T-helper 9 cell (primary cell): ENCODE measurements around the gene SEC24D.
"Not testable (repeated sequence)": the region's sequence is repeated elsewhere in the genome, so short reads cannot be mapped to it uniquely, and the experiment has no call there.

ENCODE experiments used
- DNase-seq: peaks from one replicate; pipeline ENCODE4 v3.0.0-alpha.2; 2020

Gene SEC24D

DNA sequence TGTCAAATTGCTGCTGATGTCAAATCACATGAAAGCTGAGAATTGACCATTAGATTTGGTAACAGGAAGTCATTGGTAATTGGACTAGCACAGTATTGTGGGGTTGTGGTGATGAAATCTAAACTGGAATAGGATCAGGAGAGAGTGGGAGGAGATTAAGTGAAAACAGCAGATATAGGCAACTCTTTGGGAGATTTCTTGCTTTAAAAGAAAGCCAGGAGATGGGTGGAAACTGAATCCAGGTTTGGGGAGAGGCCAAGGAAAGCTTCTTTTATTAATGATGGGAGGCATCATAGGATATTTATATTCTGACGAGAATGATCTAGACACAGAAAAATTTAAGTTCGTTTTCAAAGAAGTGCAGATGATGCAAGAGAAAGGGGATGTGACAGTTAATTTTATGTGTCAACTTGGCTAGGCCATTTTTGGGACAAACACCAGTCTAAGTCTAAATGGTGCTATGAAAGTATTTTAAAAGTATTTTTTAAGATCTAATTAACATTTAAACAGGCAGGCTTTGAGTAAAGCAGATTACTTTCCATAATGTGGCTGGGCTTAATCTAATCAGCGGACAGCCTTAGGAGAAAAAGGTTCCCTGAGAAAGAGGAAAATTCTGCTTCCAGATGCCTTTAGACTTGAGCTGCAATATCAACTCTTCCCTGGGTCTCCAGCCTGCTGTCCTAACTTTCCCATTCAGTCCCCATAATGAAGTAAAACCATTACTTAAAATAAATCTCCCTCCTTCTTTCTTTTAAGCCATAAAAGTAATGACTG, 24.7 kb downstream of the SEC24D start:
- DNase-seq: no peak

GRCh38 chr4:118807659-118808058, 28.3 kb downstream of the SEC24D start:
- no peak for DNase-seq

DNA sequence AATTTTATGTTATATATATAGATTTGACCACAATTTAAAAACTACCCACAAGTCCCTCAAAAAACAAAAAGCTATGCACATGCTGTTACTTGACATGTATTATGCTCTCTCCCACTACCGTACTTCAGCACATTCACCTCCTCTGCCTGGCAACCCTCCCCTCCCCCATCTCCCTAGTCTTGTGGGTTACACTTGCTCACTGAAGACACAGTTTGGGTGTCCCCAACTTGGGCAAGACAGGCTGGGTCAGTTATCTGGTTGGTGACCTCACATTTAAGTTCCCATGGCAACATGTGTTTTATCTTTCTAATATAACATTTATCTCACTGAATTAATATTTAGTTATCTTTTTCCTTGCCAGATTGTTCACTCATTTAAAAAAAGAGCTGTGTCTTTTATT, 32.7 kb downstream of the SEC24D start:
- DNase-seq: no peak

GRCh38 chr4:118801895-118802575, 33.9 kb downstream of the SEC24D start:
- DNase-seq: no peak

DNA sequence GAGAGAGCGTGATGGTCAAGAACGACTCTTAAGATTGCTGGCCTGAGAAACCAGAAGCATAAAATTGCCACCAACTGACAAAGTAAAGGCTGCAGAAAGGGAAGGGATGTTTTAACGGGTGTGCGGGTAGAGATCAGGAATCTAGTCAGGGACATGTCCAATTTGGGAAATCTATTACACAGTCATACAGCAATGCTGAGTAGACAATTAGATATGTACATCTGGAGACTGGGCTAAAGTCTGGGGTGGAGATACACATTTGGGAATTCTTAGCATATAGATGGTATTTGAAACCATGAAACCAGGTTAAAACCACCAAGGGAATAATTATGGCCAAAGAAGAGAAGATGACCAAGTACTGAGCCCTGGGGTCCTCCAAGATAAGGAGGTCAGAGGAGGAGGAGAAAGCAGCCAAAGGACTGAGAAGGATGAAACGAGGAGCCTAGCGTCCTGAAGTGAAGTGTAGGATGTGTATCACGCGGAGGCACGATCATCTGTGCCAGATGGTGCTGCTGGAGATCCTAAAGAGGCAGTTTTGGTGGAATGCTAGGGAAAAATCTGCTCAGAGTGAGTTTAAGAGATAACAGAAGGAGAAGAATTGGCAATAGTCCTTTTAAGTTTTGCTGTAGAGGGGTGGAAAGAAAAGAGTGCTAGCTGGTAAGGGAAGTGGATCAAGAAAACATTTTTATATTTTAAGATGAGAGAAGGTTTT, 36.5 kb downstream of the SEC24D start:
- no peak for DNase-seq

DNA sequence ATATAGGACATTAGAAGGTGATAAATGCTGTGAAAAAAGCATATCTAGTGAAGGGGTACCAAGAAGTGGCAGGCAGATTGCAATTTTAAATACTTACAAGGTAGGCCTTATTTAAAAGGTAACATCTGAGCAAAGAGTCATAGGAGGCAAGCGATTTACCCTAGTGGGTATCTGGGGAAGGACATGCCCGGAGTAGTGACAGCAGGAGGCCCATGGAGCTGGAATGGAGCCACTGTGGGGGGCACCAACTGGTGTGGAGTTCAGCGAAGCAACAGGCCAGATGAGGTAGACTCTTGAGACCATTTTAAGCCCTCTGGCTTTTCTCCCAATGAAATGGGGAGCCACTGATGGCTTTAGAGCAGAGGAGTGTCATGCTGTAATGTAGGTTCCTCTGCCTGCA, 37.3 kb downstream of the SEC24D start:
- no peak for DNase-seq

DNA sequence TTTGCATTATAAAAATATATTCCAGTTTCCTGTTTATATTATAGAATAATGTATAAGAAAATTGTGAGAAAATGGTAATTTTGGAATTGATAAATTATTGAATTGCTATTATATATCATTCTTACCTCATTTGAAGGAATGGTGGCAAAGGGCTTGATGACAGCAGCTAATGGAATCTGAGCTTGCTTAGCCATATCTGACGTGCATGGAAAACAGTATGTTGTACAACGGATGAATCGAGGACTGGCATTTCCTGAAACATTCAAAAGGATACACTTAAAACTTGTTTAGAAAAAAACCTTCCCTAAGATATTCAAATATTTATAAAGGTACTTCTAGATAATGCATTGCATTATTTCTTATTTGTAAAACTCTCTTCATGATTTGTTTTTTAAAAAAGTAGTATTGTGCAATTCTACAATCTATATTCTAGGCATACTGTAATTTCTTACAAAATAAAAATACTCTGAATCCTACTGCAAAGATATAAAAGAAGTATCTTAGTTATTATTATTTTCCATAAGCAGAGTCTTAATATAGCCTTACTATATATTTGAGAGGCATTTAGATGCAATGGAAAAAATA, 38.3 kb downstream of the SEC24D start:
- DNase-seq: no peak

GRCh38 chr4:118791690-118792446, 44.1 kb downstream of the SEC24D start:
- DNase-seq: not testable (repeated sequence)

GRCh38 chr4:118790544-118790943, 45.4 kb downstream of the SEC24D start:
- DNase-seq: no peak

DNA sequence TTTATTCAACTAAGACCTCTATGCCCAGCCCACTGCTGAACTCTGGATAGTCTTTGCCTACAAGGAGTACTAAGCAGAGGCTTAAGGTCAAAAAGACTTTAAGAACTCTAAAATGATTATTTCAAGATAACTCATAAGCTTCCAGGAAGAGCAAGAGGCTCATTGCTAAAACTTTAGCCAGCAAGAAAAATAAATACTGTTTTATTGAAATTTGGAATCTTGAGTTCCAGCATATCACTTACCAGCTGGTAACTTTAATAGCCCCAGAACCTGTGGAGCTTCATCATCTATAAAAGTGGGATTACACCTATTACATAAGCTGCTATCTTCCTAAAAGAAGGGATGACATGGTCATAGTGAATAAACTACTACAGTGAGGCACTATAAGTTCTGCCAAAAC, 47.0 kb downstream of the SEC24D start:
- no peak for DNase-seq

DNA sequence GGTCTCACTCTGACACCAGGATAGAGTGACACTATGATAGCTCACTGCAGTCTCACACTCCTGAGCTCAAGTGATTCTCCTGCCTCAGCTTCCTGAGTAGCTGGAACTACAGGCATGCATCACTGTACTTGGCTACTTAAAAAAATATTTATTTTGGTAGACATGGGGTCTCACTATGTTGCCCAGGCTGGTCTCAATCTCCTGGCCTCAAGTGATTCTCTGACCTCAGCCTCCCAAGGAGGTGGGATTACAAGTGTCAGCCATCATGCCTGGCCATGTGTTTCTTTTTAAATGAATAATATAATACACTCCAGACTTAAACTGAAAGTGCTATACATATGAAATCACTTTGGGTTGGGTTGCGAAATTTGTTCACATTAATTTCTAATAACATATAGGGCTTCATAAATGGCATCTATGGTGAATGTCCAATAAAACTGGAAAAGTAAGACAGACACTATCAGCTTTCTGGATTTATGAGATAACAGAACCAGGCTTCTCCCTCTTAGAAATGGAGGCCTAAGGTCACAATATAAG, 48.0 kb downstream of the SEC24D start:
- DNase-seq: no peak

DNA sequence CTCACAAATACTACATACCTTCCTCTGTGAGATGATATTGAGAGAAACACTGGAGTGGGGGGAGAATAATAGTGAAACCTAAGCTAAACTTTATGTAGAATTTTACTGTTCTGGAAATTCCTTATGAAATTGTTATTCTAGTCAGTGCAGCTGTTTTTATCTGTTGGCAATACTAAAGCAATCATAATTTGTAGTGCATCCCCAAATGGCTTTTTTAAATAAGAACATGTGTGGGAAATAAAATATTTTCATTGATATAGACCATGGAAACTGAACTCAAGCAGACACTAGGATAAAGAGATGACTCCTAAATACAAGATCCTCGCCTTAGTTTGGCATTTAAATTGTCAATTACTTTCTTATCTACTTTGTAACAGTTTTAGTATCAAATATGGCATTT, 51.1 kb downstream of the SEC24D start:
- no peak for DNase-seq

DNA sequence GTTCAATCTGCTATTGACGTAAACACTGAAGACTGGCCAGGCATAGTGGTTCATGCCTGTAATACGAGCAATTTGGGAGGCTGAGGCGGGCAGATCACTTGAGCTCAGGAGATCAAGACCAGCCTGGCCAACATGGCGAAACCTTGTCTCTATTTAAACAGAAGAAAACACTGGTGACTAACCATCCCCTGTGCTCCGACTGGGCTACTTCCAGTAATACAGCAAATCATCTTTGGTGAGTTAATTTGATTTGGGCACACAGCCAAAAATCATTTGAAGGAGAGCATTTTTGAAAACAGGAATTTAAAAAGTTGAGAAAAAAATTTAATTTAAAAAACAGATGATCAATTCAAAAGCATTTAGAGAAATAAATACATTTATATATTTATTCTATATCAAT, 52.0 kb downstream of the SEC24D start:
- no peak for DNase-seq

- not testable (repeated sequence) for DNase-seq
Measured at GRCh38 chr4:118782886-118783285, 53.0 kb downstream of the SEC24D start.

DNA sequence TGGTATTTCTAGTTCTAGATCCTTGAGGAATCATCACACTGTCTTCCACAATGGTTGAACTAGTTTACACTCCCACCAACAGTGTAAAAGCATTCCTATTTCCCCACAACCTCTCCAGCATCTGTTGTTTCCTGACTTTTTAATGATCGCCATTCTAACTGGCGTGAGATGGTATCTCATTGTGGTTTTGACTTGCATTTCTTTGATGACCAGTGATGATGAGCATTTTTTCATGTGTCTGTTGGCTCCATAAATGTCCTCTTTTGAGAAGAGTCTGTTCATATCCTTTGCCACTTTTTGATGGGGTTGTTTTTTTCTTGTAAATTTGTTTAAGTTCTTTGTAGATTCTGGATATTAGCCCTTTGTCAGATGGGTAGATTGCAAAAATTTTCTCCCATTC, 58.3 kb downstream of the SEC24D start:
- DNase-seq: not testable (repeated sequence)

DNA sequence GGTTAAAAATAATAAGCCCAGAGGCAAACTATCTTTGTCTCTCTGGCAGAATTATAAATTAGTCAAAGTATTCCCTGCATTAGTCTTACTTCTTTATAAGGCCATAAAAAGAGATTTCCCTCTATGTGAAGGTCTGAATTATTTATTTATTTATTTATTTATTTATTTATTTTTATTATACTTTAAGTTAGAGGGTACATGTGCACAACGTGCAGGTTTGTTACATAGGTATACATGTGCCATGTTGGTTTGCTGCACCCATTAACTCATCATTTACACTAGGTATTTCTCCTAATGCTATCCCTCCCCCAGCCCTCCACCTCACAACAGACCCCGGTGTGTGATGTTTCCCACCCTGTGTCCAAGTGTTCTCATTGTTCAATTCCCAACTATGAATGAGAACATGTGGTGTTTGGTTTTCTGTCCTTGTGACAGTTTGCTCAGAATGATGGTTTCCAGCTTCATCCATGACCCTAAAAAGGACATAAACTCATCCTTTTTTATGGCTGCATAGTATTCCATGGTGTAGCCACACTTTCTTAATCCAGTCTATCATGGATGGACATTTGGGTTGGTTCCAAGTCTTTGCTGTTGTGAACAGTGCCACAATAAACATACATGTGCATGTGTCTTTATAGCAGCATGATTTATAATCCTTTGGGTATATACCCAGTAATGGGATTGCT, 58.8 kb downstream of the SEC24D start:
- not testable (repeated sequence) for DNase-seq

- no peak for DNase-seq
Measured at GRCh38 chr4:118776157-118776954, 59.6 kb downstream of the SEC24D start.

DNA sequence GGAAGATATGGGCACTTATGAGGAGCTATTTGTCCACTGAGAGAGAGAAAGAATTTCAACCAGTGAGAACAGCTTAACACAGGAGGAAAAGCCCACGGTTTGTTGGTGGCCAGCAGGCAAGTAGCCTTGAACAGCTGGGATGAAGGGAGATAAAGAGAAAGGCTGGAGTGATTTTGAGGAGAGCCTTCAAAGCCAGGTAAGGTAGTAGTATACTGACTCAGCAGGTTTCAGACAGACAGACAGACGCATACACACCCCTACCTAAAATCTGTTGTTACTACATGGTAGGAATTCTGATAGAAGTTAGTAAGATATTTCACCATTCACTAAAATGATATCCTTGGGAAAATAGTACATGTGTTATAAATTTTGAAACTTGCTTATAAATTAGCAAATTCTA, 60.5 kb downstream of the SEC24D start:
- no peak for DNase-seq

- no peak for DNase-seq
Measured at GRCh38 chr4:118774989-118775388, 60.9 kb downstream of the SEC24D start.

DNA sequence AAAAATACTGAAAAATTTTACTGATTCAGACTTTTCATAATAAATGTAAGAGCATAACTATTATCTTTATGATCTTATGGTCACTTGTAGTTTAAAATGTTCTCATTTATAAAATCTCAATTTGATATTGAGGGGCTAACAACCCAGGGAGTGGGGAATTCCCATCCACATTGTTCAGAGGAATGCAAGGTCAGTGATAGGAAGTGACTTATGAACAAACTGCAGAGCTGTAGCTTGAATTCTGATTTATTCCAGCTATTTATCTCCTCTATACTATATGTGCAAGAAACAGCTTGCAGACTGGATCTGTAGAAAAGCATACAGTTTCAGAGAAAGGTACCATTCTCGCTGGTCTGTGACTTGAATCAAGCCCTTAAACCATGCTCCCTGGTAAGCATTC, 61.6 kb downstream of the SEC24D start:
- DNase-seq: no peak

- no peak for DNase-seq
Measured at GRCh38 chr4:118773429-118773792, 62.5 kb downstream of the SEC24D start.
